Esophagus muscularis mucosa (tissue), 4 donors: ENCODE measurements around the gene ELFN1.

Source experiments
- EP300 ChIP-seq: sonication (generic); formaldehyde crosslinking; IDR thresholded peaks from one replicate; pipeline ENCODE4 v1.6.1; 2017; ENCODE audit warnings: antibody characterized with exemption
- POLR2A ChIP-seq: fragments of 450-650 bp; IDR thresholded peaks from one replicate; pipeline ENCODE4 v1.6.1; 2017; ENCODE audit warnings: antibody characterized with exemption, moderate library complexity, mild to moderate bottlenecking, low read depth
- POLR2AphosphoS5 ChIP-seq, 2 donors: sonication (generic); formaldehyde crosslinking; IDR thresholded peaks; one replicate each; pipeline ENCODE4 v1.6.1; 2017; ENCODE audit warnings: antibody characterized with exemption in 2 of 2
- TF ChIP-seq, protein P1 (sequence below), 3 experiments: fragments of 200-600 bp in 2 of 3; fragments of 450-650 bp in 1 of 3; sonication (generic) in 2 of 3; IDR thresholded peaks; one replicate each; pipeline ENCODE4 v1.5.1; 2017 to 2019; ENCODE audit warnings: antibody characterized with exemption in 3 of 3, mild to moderate bottlenecking in 2 of 3, moderate library complexity in 1 of 3

DNA sequence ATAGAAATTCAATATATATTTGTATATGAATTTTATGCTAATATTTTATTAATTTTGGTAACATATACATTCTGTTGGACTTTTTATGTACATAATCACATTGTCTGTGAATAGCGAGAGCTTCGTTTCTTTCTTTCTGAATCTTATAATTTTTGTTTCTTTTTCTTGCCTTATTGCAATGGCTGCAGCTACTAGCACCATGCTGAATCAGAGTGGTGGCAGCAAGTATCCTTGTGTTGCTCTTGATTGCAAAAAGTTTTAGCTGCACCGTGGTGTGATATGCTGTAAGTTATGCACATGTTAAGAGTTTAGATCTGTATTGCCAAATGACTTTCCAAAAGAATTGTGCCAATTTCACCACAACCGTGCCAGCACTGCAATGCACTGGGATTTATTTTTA lies 32.6 kb downstream of the ELFN1 start:
- TF ChIP-seq POLR2AphosphoS5 (IDR thresholded peaks at IDR 0.05) (no peak), EP300 (no peak), POLR2A (no peak)
- TF ChIP-seq, protein P1, sequence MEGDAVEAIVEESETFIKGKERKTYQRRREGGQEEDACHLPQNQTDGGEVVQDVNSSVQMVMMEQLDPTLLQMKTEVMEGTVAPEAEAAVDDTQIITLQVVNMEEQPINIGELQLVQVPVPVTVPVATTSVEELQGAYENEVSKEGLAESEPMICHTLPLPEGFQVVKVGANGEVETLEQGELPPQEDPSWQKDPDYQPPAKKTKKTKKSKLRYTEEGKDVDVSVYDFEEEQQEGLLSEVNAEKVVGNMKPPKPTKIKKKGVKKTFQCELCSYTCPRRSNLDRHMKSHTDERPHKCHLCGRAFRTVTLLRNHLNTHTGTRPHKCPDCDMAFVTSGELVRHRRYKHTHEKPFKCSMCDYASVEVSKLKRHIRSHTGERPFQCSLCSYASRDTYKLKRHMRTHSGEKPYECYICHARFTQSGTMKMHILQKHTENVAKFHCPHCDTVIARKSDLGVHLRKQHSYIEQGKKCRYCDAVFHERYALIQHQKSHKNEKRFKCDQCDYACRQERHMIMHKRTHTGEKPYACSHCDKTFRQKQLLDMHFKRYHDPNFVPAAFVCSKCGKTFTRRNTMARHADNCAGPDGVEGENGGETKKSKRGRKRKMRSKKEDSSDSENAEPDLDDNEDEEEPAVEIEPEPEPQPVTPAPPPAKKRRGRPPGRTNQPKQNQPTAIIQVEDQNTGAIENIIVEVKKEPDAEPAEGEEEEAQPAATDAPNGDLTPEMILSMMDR (IDR thresholded peaks at IDR 0.05), result no peak
